NCI-H1048 (cell line): ENCODE results near the gene MRGPRX1.
"Not testable (repeated sequence)": the region's sequence is repeated elsewhere in the genome, so short reads cannot be mapped to it uniquely, and the experiment has no call there.

Experiments used
- DNase-seq: peaks from one replicate; lab custom pipeline; 2025; lab: John Stamatoyannopoulos, UW

Gene MRGPRX1

GRCh38 chr11:18939314-18939713, at the start of gene MRGPRX1:
MRGPRX1 (minus strand) TSS chr11:18939414; CDS start chr11:18934784, 4,630 bp downstream.
- DNase-seq, result no peak

GRCh38 chr11:18987454-18988231, 48.4 kb upstream of the MRGPRX1 start:
- DNase-seq, result no peak

GRCh38 chr11:18986744-18987143, 47.5 kb upstream of the MRGPRX1 start:
- DNase-seq, result no peak

- DNase-seq, result no peak
These were observed 42.7 kb upstream of the MRGPRX1 start for GRCh38 chr11:18981897-18982296.

GRCh38 chr11:18974192-18974591, 35.0 kb upstream of the MRGPRX1 start:
- no peak for DNase-seq

GRCh38 chr11:18972336-18972735, 33.1 kb upstream of the MRGPRX1 start:
- DNase-seq, result no peak

GRCh38 chr11:18969720-18970119, 30.5 kb upstream of the MRGPRX1 start:
- DNase-seq, result no peak

- no peak for DNase-seq
These were observed 19.2 kb upstream of the MRGPRX1 start for GRCh38 chr11:18958221-18958910.

GRCh38 chr11:18956630-18957029, 17.4 kb upstream of the MRGPRX1 start:
- DNase-seq, result no peak

GRCh38 chr11:18936002-18936673, 3.1 kb downstream of the MRGPRX1 start:
- no peak for DNase-seq

GRCh38 chr11:18934195-18934814, 4.9 kb downstream of the MRGPRX1 start:
- DNase-seq, result no peak

GRCh38 chr11:18927550-18928322, 11.5 kb downstream of the MRGPRX1 start:
- DNase-seq, result no peak

- not testable (repeated sequence) for DNase-seq
These were observed 13.8 kb downstream of the MRGPRX1 start for GRCh38 chr11:18925426-18925825.

GRCh38 chr11:18912883-18913282, 26.3 kb downstream of the MRGPRX1 start:
- no peak for DNase-seq

- no peak for DNase-seq
These were observed 31.8 kb downstream of the MRGPRX1 start for GRCh38 chr11:18907391-18907790.

GRCh38 chr11:18900637-18901036, 38.6 kb downstream of the MRGPRX1 start:
- not testable (repeated sequence) for DNase-seq

GRCh38 chr11:18900151-18900611, 39.0 kb downstream of the MRGPRX1 start:
- not testable (repeated sequence) for DNase-seq

GRCh38 chr11:18891712-18892111, 47.5 kb downstream of the MRGPRX1 start:
- not testable (repeated sequence) for DNase-seq

- DNase-seq, result no peak
These were observed 48.6 kb downstream of the MRGPRX1 start for GRCh38 chr11:18890615-18891014.
